PC-3 (cell line): Measurements from ENCODE around the gene POLR3GL. TPM values are rescaled to one million over a fixed set of nuclear protein-coding genes. Genes with fewer than 3 reads are reported as not detected.

Experiments used
- ATAC-seq: fragments of 200-7000 bp; cut with Tn5 transposase; 2 replicates; pipeline ENCODE4 v1.9.1; 2020; ENCODE audit warnings: mild to moderate bottlenecking, moderate library complexity
- BruUV-seq: library from RNA; stranded (reverse); fragments of 400-500 nt; replicated peaks from 2 replicates; lab custom pipeline; 2021; lab: Mats Ljungman, UMichigan
- CTCF ChIA-PET: fragments of 300-600 bp; sonication (Branson Sonifier 250); formaldehyde crosslinking; loops from one replicate; lab custom pipeline; 2022; ENCODE audit warnings: antibody characterized with exemption; lab: Charles Lee
- POLR2A ChIA-PET: fragments of 300-600 bp; sonication (Branson Sonifier 250); formaldehyde crosslinking; loops from one replicate; lab custom pipeline; 2022; ENCODE audit warnings: antibody characterized with exemption; ENCODE audit not compliant: unreplicated experiment; lab: Charles Lee
- DNase-seq: peaks from one replicate; pipeline ENCODE4 v3.0.0-alpha.2; 2015
- H2AFZ ChIP-seq: fragments of 300-600 bp; sonication (generic); 2 replicates; pipeline ENCODE4 v1.6.0; 2016; ENCODE audit warnings: antibody characterized with exemption, low read length
- H3F3A ChIP-seq: fragments of 300-600 bp; sonication (generic); one replicate; pipeline ENCODE4 v1.6.0; 2017; ENCODE audit warnings: antibody characterized with exemption, low read length, control low read depth, mild to moderate bottlenecking; ENCODE audit not compliant: unreplicated experiment
- H3K27ac ChIP-seq: fragments of 300-600 bp; sonication (generic); 2 replicates; pipeline ENCODE4 v1.5.1; 2016; ENCODE audit warnings: mild to moderate bottlenecking, low read length
- H3K27me3 ChIP-seq: fragments of 300-600 bp; sonication (generic); 2 replicates; pipeline ENCODE4 v1.6.1; 2016; ENCODE audit warnings: low read length, mixed read lengths
- H3K36me3 ChIP-seq: fragments of 300-600 bp; sonication (generic); 2 replicates; pipeline ENCODE4 v1.6.1; 2016; ENCODE audit warnings: low read depth, mixed run types, low read length, mixed read lengths
- H3K4me1 ChIP-seq: fragments of 300-600 bp; sonication (generic); 2 replicates; pipeline ENCODE4 v1.5.1; 2016; ENCODE audit warnings: low read length; ENCODE audit not compliant: insufficient read depth
- H3K4me2 ChIP-seq: fragments of 300-600 bp; sonication (generic); 2 replicates; pipeline ENCODE4 v1.6.0; 2016; ENCODE audit warnings: low read length
- H3K4me3 ChIP-seq: fragments of 300-600 bp; sonication (generic); 2 replicates; pipeline ENCODE4 v1.5.1; 2016; ENCODE audit warnings: mild to moderate bottlenecking, low read length, mixed read lengths
- H3K79me2 ChIP-seq: fragments of 300-600 bp; sonication (generic); 2 replicates; pipeline ENCODE4 v1.6.1; 2017; ENCODE audit warnings: low read length, mixed read lengths
- H3K9ac ChIP-seq: fragments of 300-600 bp; sonication (generic); 2 replicates; pipeline ENCODE4 v1.6.0; 2016; ENCODE audit warnings: mild to moderate bottlenecking, low read length
- H3K9me2 ChIP-seq: fragments of 300-600 bp; sonication (generic); replicated peaks from 2 replicates; pipeline ENCODE4 v1.6.1; 2016; ENCODE audit warnings: mixed run types, low read length, mixed read lengths
- H3K9me3 ChIP-seq: fragments of 300-600 bp; sonication (generic); 2 replicates; pipeline ENCODE4 v1.6.1; 2016; ENCODE audit warnings: low read length, mixed read lengths
- H4K20me1 ChIP-seq: fragments of 300-600 bp; sonication (generic); 2 replicates; pipeline ENCODE4 v1.6.1; 2016; ENCODE audit warnings: low read length, mixed read lengths
- EZH2 ChIP-seq: fragments of 300-600 bp; sonication (generic); IDR thresholded peaks from one replicate; pipeline ENCODE4 v1.6.1; 2017; ENCODE audit warnings: antibody characterized with exemption, mild to moderate bottlenecking, low read length; ENCODE audit not compliant: unreplicated experiment
- EZH2phosphoT487 ChIP-seq: fragments of 300-600 bp; sonication (generic); IDR thresholded peaks from 2 replicates; pipeline ENCODE4 v1.6.1; 2018; ENCODE audit warnings: mild to moderate bottlenecking, antibody characterized with exemption, low read length, borderline replicate concordance
- intact Hi-C: fragments of 100-400 bp; cut with micrococcal nuclease; formaldehyde crosslinking; loops from 2 replicates; pipeline ENCODE4 v1.9.0; 2023
- total RNA-seq: library from RNA; depleted of rRNA; stranded (reverse); fragments of >200 nt; gene quantifications from 2 replicates; pipeline ENCODE4 v1.2.3, GENCODE V29; 2014
- TF ChIP-seq, protein P1 (sequence below): fragments of 300-600 bp; sonication (generic); conservative IDR thresholded peaks from 2 replicates; pipeline ENCODE4 v1.5.1; 2017; ENCODE audit warnings: antibody characterized with exemption, low read depth, mild to moderate bottlenecking, low read length

Gene POLR3GL
- total RNA-seq, 1 experiment from 2014 or later, result 8.4 TPM

DNA sequence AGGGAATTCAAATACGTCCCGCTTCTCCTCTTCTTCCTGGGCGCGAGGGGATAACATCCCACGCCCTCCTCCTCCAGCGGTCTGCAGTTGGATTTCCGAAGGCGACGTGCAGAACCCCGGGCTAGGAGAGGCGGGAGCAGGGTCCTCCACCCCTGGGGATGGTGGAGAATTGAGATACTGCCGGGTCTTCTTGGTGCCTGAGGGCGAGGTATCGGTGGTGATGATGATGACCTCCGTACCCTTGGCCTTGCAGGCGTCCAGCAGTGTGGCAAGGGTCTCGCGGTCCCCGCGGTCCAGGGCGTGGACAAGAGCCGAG lies 3.4 kb upstream of the POLR3GL start:
- peak overlapping the region; percentile 76 for H3K4me3 ChIP-seq
- H3K27me3 ChIP-seq, result no peaks in the 10 kb centered on the region
- no TSS peak for BruUV-seq
- H3K9ac ChIP-seq, result no peak overlapping the region
- peak overlapping the region; percentile 83 for H2AFZ ChIP-seq
- H3K4me1 ChIP-seq, result peaks cover 52% of the 10 kb centered on the region
- H3K4me2 ChIP-seq, result peak overlapping the region; percentile 91
- no peak overlapping the region for H3K27ac ChIP-seq
- H3K9me3 ChIP-seq, result no peaks in the 10 kb centered on the region
- ATAC-seq (no peak), DNase-seq (no peak)
- H3K36me3 ChIP-seq, result no peaks in the 10 kb centered on the region
- H3F3A ChIP-seq, result no peaks in the 10 kb centered on the region
- H3K79me2 ChIP-seq, result peaks cover 11% of the 10 kb centered on the region
- no peaks in the 10 kb centered on the region for H3K9me2 ChIP-seq
- ChIA-PET POLR2A (no interaction called here), CTCF (no interaction called here)
- intact Hi-C loops, result no loop called here
- TF ChIP-seq EZH2phosphoT487, result no peak
- TF ChIP-seq, protein P1, sequence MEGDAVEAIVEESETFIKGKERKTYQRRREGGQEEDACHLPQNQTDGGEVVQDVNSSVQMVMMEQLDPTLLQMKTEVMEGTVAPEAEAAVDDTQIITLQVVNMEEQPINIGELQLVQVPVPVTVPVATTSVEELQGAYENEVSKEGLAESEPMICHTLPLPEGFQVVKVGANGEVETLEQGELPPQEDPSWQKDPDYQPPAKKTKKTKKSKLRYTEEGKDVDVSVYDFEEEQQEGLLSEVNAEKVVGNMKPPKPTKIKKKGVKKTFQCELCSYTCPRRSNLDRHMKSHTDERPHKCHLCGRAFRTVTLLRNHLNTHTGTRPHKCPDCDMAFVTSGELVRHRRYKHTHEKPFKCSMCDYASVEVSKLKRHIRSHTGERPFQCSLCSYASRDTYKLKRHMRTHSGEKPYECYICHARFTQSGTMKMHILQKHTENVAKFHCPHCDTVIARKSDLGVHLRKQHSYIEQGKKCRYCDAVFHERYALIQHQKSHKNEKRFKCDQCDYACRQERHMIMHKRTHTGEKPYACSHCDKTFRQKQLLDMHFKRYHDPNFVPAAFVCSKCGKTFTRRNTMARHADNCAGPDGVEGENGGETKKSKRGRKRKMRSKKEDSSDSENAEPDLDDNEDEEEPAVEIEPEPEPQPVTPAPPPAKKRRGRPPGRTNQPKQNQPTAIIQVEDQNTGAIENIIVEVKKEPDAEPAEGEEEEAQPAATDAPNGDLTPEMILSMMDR, result no peak
- no peak for TF ChIP-seq EZH2
- no peaks in the 10 kb centered on the region for H4K20me1 ChIP-seq

DNA sequence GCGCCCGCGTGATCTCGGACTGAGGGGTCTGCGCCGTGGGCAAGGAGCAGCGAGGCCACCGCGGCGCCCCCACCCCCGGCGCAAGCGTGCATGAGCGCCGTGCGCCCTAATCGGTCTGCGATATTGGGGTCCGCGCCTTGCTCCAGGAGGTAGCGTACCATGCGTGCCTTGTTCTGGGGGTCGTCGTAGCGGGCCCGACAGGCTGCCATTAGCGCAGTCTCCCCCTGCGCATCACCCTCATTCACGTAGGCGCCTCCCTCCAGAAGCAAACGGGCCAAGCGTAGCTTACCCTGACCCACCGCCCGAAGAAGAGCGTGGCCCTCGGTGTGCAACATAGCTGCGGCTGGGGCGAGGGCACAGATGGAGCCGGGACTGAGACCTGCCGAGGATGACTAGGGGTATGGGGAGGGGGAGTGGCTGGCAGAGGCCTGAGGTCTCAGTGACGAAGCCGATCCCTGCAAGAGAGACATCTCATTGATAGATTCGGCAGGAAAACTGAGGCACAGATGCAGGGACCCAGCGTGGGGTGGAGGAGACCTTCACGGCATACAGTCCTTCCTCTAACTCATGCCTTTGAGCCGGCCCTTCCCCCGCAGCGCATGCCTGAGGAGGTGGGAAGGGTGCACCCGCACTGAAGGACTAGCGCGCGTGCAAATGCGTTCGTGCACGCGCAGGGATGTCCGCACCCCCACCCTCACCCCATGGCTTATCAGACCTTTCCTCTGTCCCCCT lies 2.9 kb upstream of the POLR3GL start:
- peak overlapping the region; percentile 76 for H3K4me3 ChIP-seq
- TF ChIP-seq, protein P1, result no peak
- TF ChIP-seq EZH2phosphoT487, result no peak
- H3K4me1 ChIP-seq, result peaks cover 47% of the 10 kb centered on the region
- H3K9me3 ChIP-seq, result no peaks in the 10 kb centered on the region
- peak overlapping the region; percentile 83 for H2AFZ ChIP-seq
- no peaks in the 10 kb centered on the region for H3K27me3 ChIP-seq
- peaks cover 6% of the 10 kb centered on the region; the same call in 1 of the 2 replicates for H3K79me2 ChIP-seq
- CTCF ChIA-PET, result no interaction called here
- H3K4me2 ChIP-seq, result peak overlapping the region; percentile 91
- no TSS peak for BruUV-seq
- intact Hi-C loops, result no loop called here
- POLR2A ChIA-PET, result no interaction called here
- ATAC-seq (no peak), DNase-seq (peak; percentile 40)
- H4K20me1 ChIP-seq, result no peaks in the 10 kb centered on the region
- no peaks in the 10 kb centered on the region for H3F3A ChIP-seq
- no peaks in the 10 kb centered on the region for H3K9me2 ChIP-seq
- no peak overlapping the region for H3K27ac ChIP-seq
- no peaks in the 10 kb centered on the region for H3K36me3 ChIP-seq
- H3K9ac ChIP-seq, result no peak overlapping the region
